Lung microvascular endothelial cell (primary cell): Measurements from ENCODE around the gene PDZRN4. TPM values are rescaled to one million over a fixed set of nuclear protein-coding genes. Genes with fewer than 3 reads are reported as not detected.

Experiments used
- DNase-seq, 2 donors: peaks; one replicate each; pipeline versions ENCODE4 v3.0.0 to v3.0.0-alpha.2; 2010; ENCODE audit warnings: low read depth in 2 of 2
- total RNA-seq: library from RNA; depleted of rRNA; stranded (reverse); fragments of >200 nt; gene quantifications from 2 replicates; pipeline ENCODE4 v1.2.1, GENCODE V29; 2014

PDZRN4 gene
- total RNA-seq, 1 donor from 2014 or later: not detected

DNA sequence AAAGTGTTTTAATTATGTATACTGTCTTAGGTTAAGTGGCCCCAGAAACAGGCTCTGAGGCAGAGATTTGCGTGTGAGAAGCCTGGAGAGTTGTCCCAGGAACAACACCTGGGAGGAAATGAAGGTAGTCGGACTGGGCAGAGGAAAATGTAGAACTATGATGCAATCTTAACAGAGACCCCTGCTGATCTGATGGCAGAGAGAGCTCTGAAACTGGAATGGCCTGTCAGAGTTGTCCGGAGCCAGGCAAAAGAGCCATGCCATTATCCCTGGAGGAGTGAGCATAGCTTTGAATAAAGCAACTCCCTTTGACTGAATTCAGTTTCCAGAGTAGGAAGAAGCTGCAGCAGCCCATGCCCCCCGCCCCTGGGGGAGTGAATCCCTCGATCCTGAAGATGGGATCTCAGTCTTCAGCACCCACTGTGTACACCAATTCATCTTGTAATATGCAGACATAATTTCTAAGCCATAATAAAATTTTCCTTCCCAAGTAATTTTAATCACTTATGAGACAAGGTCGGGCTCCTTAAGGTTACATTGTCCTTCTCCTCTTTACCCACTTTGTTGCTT lies 264.8 kb downstream of the PDZRN4 start:
- no peak for DNase-seq

- DNase-seq: no peak
Measured at GRCh38 chr12:41453409-41453808, 265.3 kb downstream of the PDZRN4 start.

DNA sequence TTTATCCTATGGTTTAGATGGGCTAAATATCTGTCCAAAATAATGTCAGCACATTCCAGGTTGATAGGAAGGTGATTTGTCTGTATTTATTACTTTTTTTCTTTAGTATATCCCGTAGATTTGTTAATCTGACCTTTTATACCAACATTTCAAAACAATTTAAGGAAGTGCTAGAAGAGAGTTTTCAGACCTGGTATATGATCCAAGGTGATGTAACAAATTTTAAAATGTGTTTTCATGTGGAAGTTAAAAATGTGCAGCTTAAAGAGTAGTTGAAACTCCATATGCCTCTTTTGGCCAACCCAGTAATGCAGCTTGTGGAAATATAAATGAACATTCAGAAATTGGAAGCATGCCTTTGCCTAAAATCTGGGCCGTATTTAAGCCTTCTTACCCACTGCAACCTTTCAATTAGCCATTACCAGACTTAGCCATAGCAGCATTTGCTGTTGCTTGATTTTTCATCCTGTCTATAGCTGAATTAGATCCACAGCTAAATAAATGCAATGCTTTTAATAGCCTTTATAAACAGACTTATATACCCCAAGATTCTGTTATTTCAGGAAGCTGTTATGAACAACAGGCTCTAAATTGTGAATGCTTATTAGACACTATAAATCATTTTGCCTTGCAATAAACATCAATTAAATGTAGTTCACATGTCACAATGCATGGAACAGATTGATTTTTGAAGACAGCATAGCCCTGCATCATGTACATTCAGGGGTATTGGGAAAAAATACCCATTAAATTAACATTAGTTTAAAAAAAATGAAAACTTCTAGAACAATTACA lies 271.2 kb downstream of the PDZRN4 start:
- peak in 1 of 2 donors; percentile 14 for DNase-seq

DNA sequence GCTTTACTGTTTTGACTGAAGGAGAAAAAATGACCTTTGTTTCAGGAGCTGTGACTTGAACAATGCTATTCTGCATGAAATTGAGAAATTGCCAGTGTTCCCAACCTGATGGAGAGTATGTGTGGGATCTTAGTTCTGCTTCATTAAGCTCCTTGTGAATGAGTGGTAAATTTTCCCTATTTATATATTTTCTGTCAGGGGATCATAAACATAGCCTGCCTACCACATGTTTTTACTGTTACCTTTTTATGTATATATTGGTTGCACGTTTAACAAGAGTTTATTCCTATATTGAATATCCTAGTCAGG lies 271.7 kb downstream of the PDZRN4 start:
- no peak for DNase-seq

DNA sequence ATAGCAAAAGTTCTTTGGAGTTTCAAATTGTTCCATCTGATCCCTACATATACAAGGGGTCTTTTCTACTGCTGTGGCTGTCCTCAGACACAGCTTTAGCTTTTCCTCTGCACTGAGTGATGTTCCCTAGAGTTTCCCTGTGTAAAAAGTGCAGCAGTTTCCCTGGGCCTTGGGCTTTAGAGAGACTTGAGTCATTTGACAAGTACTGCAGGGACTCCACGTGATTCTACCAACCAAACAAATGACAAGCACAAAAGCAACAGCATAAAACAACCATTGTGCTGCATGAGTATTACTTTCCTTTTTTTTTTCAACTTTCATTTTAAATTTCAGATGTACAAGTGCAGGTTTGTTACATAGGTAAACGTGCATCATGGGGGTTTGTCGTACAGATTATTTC lies 272.8 kb downstream of the PDZRN4 start:
- no peak for DNase-seq

DNA sequence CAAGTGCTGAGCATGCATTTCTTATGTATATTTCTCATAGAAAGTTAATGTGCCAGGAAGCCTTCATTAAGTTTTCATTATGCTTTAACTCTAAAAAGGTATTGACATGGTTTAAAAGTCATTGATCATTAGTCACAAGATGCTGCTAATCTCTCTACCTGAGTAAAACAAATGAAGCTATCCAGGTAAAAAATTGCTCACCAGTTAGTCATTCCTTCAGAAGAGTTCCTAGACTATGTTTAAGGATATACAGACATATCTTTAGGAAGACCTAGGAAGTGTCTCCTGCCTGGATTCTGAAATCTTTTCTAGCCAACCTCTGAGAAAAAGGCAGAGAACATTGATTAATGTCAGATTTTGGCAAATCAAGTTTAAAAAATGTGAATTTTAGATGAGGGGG lies 274.2 kb downstream of the PDZRN4 start:
- DNase-seq: no peak

DNA sequence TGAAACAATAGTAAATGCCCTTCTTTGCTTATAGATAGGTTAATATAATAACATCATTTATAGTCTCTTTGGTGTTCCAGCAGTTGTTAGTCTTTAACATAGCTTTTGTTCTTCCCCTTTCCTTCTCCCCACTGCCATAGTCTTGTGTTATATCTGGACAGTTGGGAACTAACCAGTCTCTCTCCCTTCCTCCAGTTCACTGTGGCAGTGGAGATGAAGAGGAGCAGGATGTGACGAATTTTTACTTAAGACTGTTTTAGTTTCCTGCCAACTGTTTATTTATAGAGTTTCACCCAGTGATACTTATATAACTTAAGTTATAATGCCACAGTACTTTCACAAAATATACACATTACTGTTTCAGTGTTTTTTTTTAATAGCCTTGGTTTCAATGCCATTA lies 277.4 kb downstream of the PDZRN4 start:
- peak in 1 of 2 donors; percentile 72 for DNase-seq

- no peak for DNase-seq
Measured at GRCh38 chr12:41466300-41466699, 278.2 kb downstream of the PDZRN4 start.

DNA sequence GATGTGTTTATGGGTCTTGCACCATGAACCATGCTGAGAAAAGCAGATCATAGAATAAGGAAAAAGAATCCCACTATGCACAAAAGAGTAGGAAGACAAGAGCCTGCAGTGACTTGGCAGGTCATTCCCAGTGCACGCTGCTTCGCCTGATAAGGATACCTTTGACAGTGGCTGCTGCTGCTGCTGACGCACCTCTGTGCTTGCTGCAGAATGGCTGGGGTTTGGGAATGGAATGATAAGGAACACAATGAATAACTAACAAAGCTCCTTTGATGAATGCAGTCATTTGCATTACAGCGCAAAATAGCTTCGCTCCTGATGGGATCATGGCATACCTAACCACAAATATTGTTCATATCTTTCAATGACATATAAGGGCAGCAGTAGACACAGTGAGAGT lies 278.7 kb downstream of the PDZRN4 start:
- no peak for DNase-seq

- DNase-seq: no peak
Measured at GRCh38 chr12:41467591-41468325, 279.6 kb downstream of the PDZRN4 start.

GRCh38 chr12:41468341-41468740 lies 280.2 kb downstream of the PDZRN4 start:
- no peak for DNase-seq

- DNase-seq: no peak
Measured at GRCh38 chr12:41468756-41469155, 280.6 kb downstream of the PDZRN4 start.

DNA sequence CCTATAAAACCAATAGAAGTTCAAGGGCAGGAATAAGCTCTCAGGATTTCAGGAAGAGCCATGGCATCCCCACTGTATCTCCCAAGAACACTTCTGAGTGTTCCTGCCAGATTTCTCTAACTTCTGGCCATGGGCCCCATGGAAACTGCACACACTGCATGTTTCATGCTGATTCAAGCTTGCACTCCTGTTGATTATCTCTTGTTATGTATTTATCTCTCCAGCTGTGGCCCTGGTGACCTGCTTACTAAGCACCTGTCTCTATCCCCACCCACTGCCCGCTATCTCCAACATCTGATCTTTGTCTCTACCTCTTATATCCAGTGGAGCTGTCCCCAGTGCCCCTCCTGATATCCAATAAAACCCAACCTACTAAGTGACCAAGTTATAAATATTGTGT lies 285.3 kb downstream of the PDZRN4 start:
- DNase-seq: no peak

GRCh38 chr12:41474001-41474400 lies 285.9 kb downstream of the PDZRN4 start:
- DNase-seq: no peak

GRCh38 chr12:41476499-41477439 lies 288.6 kb downstream of the PDZRN4 start:
- DNase-seq: no peak

- DNase-seq: no peak
Measured at GRCh38 chr12:41479426-41479825, 291.3 kb downstream of the PDZRN4 start.

GRCh38 chr12:41485203-41485602 lies 297.1 kb downstream of the PDZRN4 start:
- DNase-seq: peak; percentile 76 to 85

DNA sequence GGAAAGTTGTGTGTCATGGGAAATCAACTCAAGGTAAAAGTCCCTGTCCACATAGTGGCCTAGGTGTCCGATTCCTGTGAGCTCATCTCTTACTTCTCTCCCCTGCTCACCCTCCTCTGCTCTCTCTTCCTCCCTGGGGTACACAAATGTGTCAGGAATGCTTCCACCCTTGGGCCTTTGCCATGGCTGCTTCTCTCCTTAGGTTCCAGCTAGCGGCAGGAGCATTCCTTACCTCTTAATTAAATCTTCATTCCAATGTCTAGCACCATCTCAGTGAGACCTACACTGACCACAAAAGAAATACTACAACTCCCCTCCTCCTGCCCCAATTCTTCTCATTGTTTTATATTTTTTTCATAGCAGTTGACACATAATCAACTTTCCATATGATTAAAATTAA lies 298.6 kb downstream of the PDZRN4 start:
- DNase-seq: peak in 1 of 2 donors; percentile 50

DNA sequence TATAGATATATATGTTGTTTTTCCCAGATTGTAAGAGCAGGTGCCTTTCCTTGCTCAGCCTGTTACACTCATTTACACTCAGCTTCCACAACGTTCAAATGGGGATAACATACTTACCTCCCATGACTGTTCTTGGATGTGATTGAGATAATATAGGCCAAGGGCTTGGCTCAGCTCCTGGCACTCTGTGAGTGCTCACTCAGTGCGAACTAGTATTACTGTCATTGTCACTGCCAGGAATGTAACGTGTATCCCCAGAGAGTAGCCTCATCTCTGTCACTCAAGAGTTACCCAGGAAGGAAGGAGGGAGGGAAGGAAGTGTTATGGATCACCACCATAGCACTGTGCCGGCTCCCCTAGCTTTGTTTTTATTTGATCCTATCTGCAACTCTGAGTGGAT lies 307.9 kb downstream of the PDZRN4 start:
- DNase-seq: no peak

DNA sequence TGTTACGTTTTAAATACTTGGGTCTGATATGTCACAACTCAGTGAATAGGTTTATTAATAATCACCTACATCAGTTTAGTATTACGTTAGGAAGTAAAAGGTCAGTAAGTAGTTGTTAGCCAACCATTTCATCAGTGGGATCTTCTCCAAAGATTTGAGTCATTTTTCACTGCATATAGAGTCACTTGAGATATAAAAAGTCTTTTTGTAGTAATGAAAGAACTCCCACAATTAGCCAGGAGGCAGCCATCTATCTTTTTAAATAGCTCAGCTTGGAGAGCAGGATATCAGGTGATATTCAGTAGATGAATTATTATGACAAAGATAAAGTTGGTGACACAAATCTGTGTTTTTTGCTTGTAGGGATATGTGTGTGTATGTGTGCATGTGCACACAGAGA lies 309.3 kb downstream of the PDZRN4 start:
- no peak for DNase-seq

- DNase-seq: no peak
Measured at GRCh38 chr12:41504976-41505375, 316.9 kb downstream of the PDZRN4 start.

DNA sequence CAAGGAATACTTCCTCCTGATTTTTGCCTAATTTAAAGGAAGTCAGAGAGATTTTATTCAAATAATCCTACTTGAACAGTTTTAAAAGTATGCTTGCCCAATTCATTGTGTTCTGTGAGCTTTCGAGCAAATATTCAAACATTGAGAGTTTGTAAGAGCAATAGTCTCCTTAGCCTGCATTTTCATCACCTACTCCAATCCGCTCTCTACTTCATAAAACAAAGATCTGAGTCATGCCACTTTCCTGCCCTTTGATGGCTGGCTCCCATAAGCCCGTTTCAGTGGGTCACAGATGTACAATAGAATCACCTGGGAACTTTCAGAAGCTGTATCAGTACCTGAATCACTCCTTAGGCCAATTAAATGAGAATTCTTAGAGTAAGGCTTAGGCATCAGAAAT lies 319.2 kb downstream of the PDZRN4 start:
- DNase-seq: peak in 1 of 2 donors; percentile 17
